MM.1S (cell line): ENCODE data around the gene TFF2.

Source experiments
- DNase-seq: peaks from one replicate; pipeline ENCODE4 v3.0.0-alpha.2; 2015
- H2AFZ ChIP-seq: fragments of 300-600 bp; sonication (generic); 2 replicates; pipeline ENCODE4 v1.6.0; 2016; ENCODE audit warnings: antibody characterized with exemption, low read length
- H3F3A ChIP-seq: fragments of 300-600 bp; sonication (generic); 2 replicates; pipeline ENCODE4 v1.6.1; 2016; ENCODE audit warnings: mild to moderate bottlenecking, antibody characterized with exemption, low read length, moderate library complexity, mixed read lengths; ENCODE audit not compliant: insufficient read depth
- H3K27ac ChIP-seq: fragments of 300-600 bp; sonication (generic); 2 replicates; pipeline ENCODE4 v1.5.1; 2016; ENCODE audit warnings: mild to moderate bottlenecking, low read length
- H3K27me3 ChIP-seq: fragments of 300-600 bp; sonication (generic); replicated peaks from 2 replicates; pipeline ENCODE4 v1.6.0; 2016; ENCODE audit warnings: low read length; ENCODE audit not compliant: insufficient read depth
- H3K36me3 ChIP-seq: fragments of 300-600 bp; sonication (generic); replicated peaks from 2 replicates; pipeline ENCODE4 v1.6.1; 2016; ENCODE audit warnings: mild to moderate bottlenecking, low read length, mixed read lengths; ENCODE audit not compliant: insufficient read depth
- H3K4me1 ChIP-seq: fragments of 300-600 bp; sonication (generic); 2 replicates; pipeline ENCODE4 v1.6.1; 2016; ENCODE audit warnings: low read length, mixed read lengths
- H3K4me2 ChIP-seq: fragments of 300-600 bp; sonication (generic); 2 replicates; pipeline ENCODE4 v1.6.0; 2016; ENCODE audit warnings: low read depth, low read length
- H3K4me3 ChIP-seq: fragments of 300-600 bp; sonication (generic); 2 replicates; pipeline ENCODE4 v1.5.1; 2016; ENCODE audit warnings: low read length, mixed read lengths
- H3K79me2 ChIP-seq: fragments of 300-600 bp; sonication (generic); 2 replicates; pipeline ENCODE4 v1.6.1; 2016; ENCODE audit warnings: mixed run types, low read length, mixed read lengths
- H3K9ac ChIP-seq: fragments of 300-600 bp; sonication (generic); 2 replicates; pipeline ENCODE4 v1.6.1; 2016; ENCODE audit warnings: low read length, mixed read lengths
- H3K9me2 ChIP-seq: fragments of 300-600 bp; sonication (generic); replicated peaks from 2 replicates; pipeline ENCODE4 v1.6.1; 2016; ENCODE audit warnings: mild to moderate bottlenecking, low read length, mixed read lengths; ENCODE audit not compliant: insufficient read depth
- H3K9me3 ChIP-seq: fragments of 300-600 bp; sonication (generic); replicated peaks from 2 replicates; pipeline ENCODE4 v1.6.1; 2016; ENCODE audit warnings: mild to moderate bottlenecking, low read length, mixed read lengths; ENCODE audit not compliant: insufficient read depth
- H4K20me1 ChIP-seq: fragments of 300-600 bp; sonication (generic); 2 replicates; pipeline ENCODE4 v1.6.1; 2016; ENCODE audit warnings: mild to moderate bottlenecking, low read length, moderate library complexity, mixed read lengths; ENCODE audit not compliant: insufficient read depth
- EZH2 ChIP-seq: fragments of 300-600 bp; sonication (generic); optimal IDR thresholded peaks from 2 replicates; pipeline ENCODE3; 2017; ENCODE audit warnings: low read depth, mild to moderate bottlenecking, antibody characterized with exemption, low read length, mixed read lengths
- EZH2phosphoT487 ChIP-seq: fragments of 300-600 bp; sonication (generic); IDR thresholded peaks from 2 replicates; pipeline ENCODE4 v1.6.1; 2018; ENCODE audit warnings: antibody characterized with exemption, low read length
- TF ChIP-seq, protein P1 (sequence below): fragments of 300-600 bp; sonication (generic); IDR thresholded peaks from 2 replicates; pipeline ENCODE4 v1.5.1; 2016; ENCODE audit warnings: antibody characterized with exemption, low read length, mixed read lengths

Gene TFF2

DNA sequence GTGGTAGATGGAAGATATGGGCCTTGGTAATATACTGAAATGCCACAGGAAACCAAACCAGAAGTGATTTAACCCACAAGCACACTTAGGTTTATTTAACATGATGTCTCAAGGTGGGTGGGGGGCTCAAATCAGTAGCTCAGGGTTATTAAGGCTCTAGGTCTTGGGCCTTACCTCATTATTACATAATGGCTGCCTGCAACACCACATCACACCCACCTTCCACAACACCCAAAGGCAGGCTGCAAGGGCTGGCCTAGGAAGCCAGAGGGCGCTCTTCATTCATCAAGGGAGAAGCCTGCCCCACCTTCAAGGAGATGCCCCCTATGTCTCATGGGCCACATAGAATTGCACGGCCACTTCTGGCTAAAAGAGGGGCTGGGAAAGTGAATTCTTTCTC lies 9.5 kb upstream of the TFF2 start:
- Histone ChIP-seq H4K20me1 (no peaks in the 10 kb centered on the region), H2AFZ (no peak overlapping the region), H3K9ac (no peak overlapping the region), H3K36me3 (no peaks in the 10 kb centered on the region), H3K4me1 (no peaks in the 10 kb centered on the region), H3K79me2 (no peaks in the 10 kb centered on the region), H3K27me3 (peaks cover 100% of the 10 kb centered on the region), H3K4me2 (no peak overlapping the region), H3K4me3 (no peak overlapping the region), H3K9me2 (no peaks in the 10 kb centered on the region), H3F3A (no peaks in the 10 kb centered on the region), H3K9me3 (no peaks in the 10 kb centered on the region), H3K27ac (no peak overlapping the region)
- TF ChIP-seq EZH2: no peak
- TF ChIP-seq EZH2phosphoT487: no peak
- TF ChIP-seq, protein P1, sequence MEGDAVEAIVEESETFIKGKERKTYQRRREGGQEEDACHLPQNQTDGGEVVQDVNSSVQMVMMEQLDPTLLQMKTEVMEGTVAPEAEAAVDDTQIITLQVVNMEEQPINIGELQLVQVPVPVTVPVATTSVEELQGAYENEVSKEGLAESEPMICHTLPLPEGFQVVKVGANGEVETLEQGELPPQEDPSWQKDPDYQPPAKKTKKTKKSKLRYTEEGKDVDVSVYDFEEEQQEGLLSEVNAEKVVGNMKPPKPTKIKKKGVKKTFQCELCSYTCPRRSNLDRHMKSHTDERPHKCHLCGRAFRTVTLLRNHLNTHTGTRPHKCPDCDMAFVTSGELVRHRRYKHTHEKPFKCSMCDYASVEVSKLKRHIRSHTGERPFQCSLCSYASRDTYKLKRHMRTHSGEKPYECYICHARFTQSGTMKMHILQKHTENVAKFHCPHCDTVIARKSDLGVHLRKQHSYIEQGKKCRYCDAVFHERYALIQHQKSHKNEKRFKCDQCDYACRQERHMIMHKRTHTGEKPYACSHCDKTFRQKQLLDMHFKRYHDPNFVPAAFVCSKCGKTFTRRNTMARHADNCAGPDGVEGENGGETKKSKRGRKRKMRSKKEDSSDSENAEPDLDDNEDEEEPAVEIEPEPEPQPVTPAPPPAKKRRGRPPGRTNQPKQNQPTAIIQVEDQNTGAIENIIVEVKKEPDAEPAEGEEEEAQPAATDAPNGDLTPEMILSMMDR: peak; percentile 19
- no peak for DNase-seq

DNA sequence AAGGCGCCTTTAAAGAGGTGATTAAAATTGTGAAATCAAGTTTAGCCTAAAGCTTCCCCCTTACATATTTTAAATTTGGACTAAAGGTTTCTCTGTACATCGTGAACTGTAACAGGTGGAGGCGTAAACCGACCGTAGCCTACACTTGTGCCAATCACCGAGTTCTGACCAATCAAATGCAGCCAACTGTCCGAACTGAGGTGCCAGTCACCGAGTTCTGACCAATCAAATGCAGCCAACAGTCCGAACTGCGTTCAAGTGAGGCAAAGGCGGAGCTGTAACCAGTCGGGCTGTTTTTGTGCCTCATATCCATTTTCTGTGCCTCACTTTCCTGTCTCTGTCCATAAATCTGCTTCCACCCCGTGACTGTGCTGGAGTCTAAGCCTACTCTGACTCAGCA lies 8.1 kb upstream of the TFF2 start:
- H4K20me1 ChIP-seq: no peaks in the 10 kb centered on the region
- TF ChIP-seq, protein P1: no peak
- TF ChIP-seq EZH2phosphoT487 (no peak), EZH2 (no peak)
- no peaks in the 10 kb centered on the region for H3K9me2 ChIP-seq
- no peaks in the 10 kb centered on the region for H3K9me3 ChIP-seq
- DNase-seq: peak; percentile 74
- H3K4me2 ChIP-seq: peak overlapping the region; percentile 10
- no peak overlapping the region for H3K27ac ChIP-seq
- no peak overlapping the region for H3K9ac ChIP-seq
- H3K4me1 ChIP-seq: no peaks in the 10 kb centered on the region
- no peak overlapping the region for H2AFZ ChIP-seq
- no peaks in the 10 kb centered on the region for H3F3A ChIP-seq
- no peak overlapping the region for H3K4me3 ChIP-seq
- H3K27me3 ChIP-seq: peaks cover 100% of the 10 kb centered on the region
- H3K79me2 ChIP-seq: no peaks in the 10 kb centered on the region
- H3K36me3 ChIP-seq: no peaks in the 10 kb centered on the region

DNA sequence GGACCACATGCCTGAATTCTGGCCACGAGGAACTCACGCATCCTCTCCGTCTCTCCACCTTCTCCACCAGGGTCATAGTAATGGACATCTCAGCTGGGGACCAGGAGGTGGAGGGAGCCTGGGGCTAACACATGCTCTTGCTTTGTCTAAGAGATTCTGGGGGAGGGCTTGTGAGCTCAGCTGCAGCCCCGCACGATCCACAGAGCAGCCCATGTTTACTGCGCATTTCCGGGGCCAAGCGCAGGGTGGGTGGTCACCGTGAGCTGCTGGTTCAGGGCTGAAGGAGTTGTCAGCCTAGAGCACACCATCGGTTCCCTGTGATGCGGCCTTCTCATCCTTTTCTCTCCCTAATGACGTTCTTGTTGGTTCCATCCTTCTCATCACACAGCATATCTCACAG lies 7.5 kb upstream of the TFF2 start:
- H3K9me2 ChIP-seq: no peaks in the 10 kb centered on the region
- no peaks in the 10 kb centered on the region for H4K20me1 ChIP-seq
- H3F3A ChIP-seq: no peaks in the 10 kb centered on the region
- DNase-seq: no peak
- no peaks in the 10 kb centered on the region for H3K36me3 ChIP-seq
- H3K27me3 ChIP-seq: peaks cover 100% of the 10 kb centered on the region
- TF ChIP-seq EZH2phosphoT487: no peak
- TF ChIP-seq EZH2: no peak
- TF ChIP-seq, protein P1: no peak
- peak overlapping the region; percentile 10; the same call in 1 of the 2 replicates for H3K4me2 ChIP-seq
- H3K79me2 ChIP-seq: no peaks in the 10 kb centered on the region
- H3K4me3 ChIP-seq: no peak overlapping the region
- no peak overlapping the region for H3K9ac ChIP-seq
- no peaks in the 10 kb centered on the region for H3K4me1 ChIP-seq
- no peak overlapping the region for H2AFZ ChIP-seq
- H3K27ac ChIP-seq: no peak overlapping the region
- H3K9me3 ChIP-seq: no peaks in the 10 kb centered on the region
